Mononuclear cell (primary cell): ENCODE data around the gene DRD3. TPM values are rescaled to one million over a fixed set of nuclear protein-coding genes. Genes with fewer than 3 reads are reported as not detected.

Source experiments
- H3K27me3 ChIP-seq: 2 replicates; pipeline ENCODE4 v1.6.0; 2011; ENCODE audit warnings: low read length, control low read depth; ENCODE audit not compliant: insufficient read depth
- H3K4me1 ChIP-seq: 2 replicates; pipeline ENCODE4 v1.5.1; 2011; ENCODE audit warnings: mild to moderate bottlenecking, low read length, control low read depth; ENCODE audit not compliant: insufficient read depth
- H3K4me3 ChIP-seq: 2 replicates; pipeline ENCODE4 v1.5.1; 2011; ENCODE audit warnings: mild to moderate bottlenecking, low read length, moderate library complexity
- H3K9me3 ChIP-seq: 2 replicates; pipeline ENCODE4 v1.5.1; 2011; ENCODE audit warnings: low read depth, mild to moderate bottlenecking, control low read depth, low read length
- total RNA-seq: library from RNA; depleted of rRNA; stranded (reverse); fragments of >200 nt; gene quantifications from one replicate; pipeline ENCODE4 v1.2.3, GENCODE V29; 2012

The DRD3 gene
- total RNA-seq, 1 donor: not detected

GRCh38 chr3:114212646-114213045, 33.8 kb upstream of the DRD3 start:
- H3K4me1 ChIP-seq: peaks cover 53% of the 10 kb centered on the region

DNA sequence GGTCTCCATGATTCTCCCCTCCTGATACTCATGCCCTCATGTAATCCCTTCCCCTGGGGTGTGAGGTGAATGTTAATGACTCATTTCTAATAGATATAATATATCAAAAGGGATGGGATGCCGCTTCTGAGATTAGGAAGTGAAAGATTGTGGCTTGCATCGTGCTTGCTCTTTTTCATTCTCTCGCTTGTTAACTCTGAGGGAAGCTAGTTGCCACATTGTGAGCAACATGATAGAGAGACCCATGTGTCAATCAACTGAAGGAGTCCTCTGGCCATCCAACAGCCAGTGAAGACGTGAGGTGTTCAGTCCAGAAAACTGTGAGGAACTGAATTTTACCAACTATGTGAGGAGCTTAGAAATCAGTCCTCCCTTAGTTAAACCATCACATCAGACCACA, 28.9 kb upstream of the DRD3 start:
- no peak overlapping the region for H3K4me3 ChIP-seq
- H3K27me3 ChIP-seq: no peaks in the 10 kb centered on the region
- H3K9me3 ChIP-seq: no peaks in the 10 kb centered on the region
- H3K4me1 ChIP-seq: peaks cover 6% of the 10 kb centered on the region

More at GRCh38 chr3:114212646-114213045, 33.8 kb upstream of the DRD3 start:
- no peak overlapping the region for H3K4me3 ChIP-seq
- H3K9me3 ChIP-seq: no peaks in the 10 kb centered on the region
- H3K27me3 ChIP-seq: no peaks in the 10 kb centered on the region

GRCh38 chr3:114206342-114206741, 27.5 kb upstream of the DRD3 start:
- Histone ChIP-seq H3K4me3 (no peak overlapping the region), H3K27me3 (no peaks in the 10 kb centered on the region), H3K4me1 (no peaks in the 10 kb centered on the region), H3K9me3 (no peaks in the 10 kb centered on the region)

DNA sequence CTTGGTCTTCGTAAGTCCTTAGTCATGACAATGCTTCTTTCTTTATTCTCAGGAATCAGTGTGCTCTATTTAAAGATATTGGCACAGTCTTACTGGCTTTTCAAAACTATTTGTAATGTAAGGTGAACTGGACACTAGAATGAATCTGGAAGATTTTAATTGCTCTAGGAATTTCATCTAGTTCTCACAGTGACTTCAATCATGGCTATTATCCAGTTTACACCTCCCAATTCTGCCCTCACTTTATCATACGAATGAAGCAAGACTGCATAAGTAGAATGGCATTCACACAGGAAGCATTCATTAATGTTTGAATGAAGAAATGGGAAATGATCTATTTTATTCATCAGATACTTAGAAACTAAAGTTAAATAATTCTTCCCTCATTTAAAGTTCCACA, 26.7 kb upstream of the DRD3 start:
- Histone ChIP-seq H3K9me3 (no peaks in the 10 kb centered on the region), H3K4me1 (no peaks in the 10 kb centered on the region), H3K4me3 (no peak overlapping the region), H3K27me3 (no peaks in the 10 kb centered on the region)

DNA sequence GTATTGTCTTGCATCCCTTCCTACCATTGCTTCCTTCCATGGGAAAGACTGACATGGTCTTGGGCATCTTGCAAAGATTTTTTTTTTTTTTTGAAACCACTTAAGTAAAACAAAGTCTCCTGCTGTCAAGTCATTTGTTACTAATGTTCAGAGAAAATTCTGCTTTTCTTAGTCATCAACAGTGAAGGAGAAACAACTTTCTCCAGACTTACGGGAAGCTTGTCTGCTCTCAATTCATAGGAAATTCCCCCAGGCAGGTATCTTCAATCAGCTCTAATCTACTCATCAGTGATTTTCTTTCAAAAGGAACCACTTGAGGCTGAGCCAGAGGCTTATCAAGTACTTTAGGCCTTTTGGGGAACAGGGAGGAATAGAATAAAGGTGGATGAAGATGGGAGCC, 15.9 kb upstream of the DRD3 start:
- Histone ChIP-seq H3K9me3 (no peaks in the 10 kb centered on the region), H3K4me3 (no peak overlapping the region), H3K4me1 (no peaks in the 10 kb centered on the region), H3K27me3 (no peaks in the 10 kb centered on the region)

GRCh38 chr3:114192136-114192535, 13.3 kb upstream of the DRD3 start:
- H3K27me3 ChIP-seq: no peaks in the 10 kb centered on the region
- H3K4me3 ChIP-seq: no peak overlapping the region
- no peaks in the 10 kb centered on the region for H3K4me1 ChIP-seq
- no peaks in the 10 kb centered on the region for H3K9me3 ChIP-seq

DNA sequence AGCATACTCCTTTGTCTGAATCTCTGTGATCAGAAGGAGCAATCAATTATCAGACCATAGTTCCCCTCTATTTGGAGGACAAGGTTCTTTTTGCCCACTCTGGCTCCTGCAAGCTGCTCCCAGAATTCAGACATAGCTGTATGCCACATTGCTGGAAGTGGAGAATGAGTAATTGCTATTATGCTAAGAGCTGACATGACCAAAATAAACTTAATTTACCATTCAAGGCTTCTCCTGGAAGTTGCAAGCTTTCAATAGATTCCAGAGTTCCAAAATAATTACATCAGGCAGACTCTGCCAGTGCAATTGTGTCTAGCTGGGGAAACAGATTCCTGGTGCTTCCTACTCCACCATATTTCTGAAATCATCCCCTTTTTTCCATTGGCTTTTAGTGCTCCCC, 7.6 kb upstream of the DRD3 start:
- Histone ChIP-seq H3K27me3 (no peaks in the 10 kb centered on the region), H3K4me3 (no peak overlapping the region), H3K4me1 (no peaks in the 10 kb centered on the region), H3K9me3 (peaks cover 11% of the 10 kb centered on the region)

GRCh38 chr3:114179575-114179974, 723 bp upstream of the DRD3 start:
- Histone ChIP-seq H3K4me1 (no peaks in the 10 kb centered on the region), H3K9me3 (peaks cover 3% of the 10 kb centered on the region), H3K4me3 (no peak overlapping the region), H3K27me3 (peaks cover 7% of the 10 kb centered on the region)

DNA sequence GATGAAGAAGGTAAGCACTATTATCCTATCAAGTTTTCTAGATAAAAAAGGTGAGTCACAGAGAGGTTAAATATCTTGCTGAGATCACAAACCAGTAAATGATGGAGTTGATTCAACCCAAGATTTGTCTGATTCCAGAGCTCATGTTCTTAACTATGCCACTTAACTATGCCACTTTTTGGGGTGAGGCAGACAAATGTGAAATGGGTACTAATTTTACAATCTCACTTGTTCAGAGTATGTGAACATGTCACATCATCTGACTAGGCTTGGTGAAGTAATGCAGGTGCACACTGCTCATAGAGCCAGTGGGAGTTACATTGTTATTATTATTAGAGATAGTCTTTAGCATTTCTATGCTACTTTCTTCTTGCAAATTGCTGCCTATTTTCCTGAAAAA, 2.0 kb downstream of the DRD3 start:
- Histone ChIP-seq H3K4me3 (no peak overlapping the region), H3K4me1 (no peaks in the 10 kb centered on the region), H3K27me3 (peaks cover 7% of the 10 kb centered on the region), H3K9me3 (no peaks in the 10 kb centered on the region)

DNA sequence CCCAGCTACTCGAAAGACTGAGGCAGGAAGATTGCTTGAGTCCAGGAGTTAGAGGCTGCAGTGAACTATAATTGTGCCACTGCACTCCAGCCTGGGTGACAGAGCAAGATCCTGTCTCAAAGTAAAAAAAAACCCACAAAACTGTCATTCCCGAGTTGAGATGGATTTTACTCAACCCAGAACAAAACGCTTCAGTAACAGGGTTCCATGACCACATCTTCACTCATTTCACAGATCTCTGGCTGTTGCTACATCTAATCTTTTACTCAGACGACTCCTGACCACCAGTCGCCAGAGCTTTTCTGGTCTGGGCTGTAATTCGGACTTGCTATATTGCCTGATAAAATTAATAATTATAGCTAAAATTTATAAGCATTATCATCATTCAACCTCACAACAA, 2.4 kb downstream of the DRD3 start:
- Histone ChIP-seq H3K4me3 (no peak overlapping the region), H3K4me1 (no peaks in the 10 kb centered on the region), H3K27me3 (peaks cover 7% of the 10 kb centered on the region), H3K9me3 (no peaks in the 10 kb centered on the region)

- Histone ChIP-seq H3K4me3 (no peak overlapping the region), H3K4me1 (no peaks in the 10 kb centered on the region), H3K27me3 (peaks cover 5% of the 10 kb centered on the region), H3K9me3 (no peaks in the 10 kb centered on the region)
Measured at GRCh38 chr3:114175204-114175987, 3.5 kb downstream of the DRD3 start.

GRCh38 chr3:114171677-114172076, 7.2 kb downstream of the DRD3 start:
- Histone ChIP-seq H3K4me3 (no peak overlapping the region), H3K9me3 (no peaks in the 10 kb centered on the region), H3K27me3 (peaks cover 1% of the 10 kb centered on the region), H3K4me1 (no peaks in the 10 kb centered on the region)

DNA sequence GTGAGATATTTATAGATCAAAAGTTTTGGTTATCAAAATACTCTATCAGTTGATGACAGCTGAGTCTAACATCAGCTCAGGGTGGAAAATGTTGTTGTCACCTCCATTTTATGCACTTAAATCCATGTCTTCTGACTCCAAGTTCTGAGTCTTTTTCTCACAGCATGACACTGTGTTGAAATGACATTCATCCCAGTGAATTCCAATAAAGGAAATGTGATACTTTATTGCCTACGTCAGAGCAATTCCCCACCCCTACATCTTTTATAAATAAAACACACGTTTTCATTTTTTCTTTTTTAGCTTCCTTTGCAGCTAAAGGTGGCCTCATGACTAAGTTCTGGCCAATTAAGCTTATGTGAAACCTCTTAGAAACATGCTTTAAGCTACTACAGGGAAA, 10.7 kb downstream of the DRD3 start:
- Histone ChIP-seq H3K4me1 (no peaks in the 10 kb centered on the region), H3K4me3 (no peak overlapping the region), H3K9me3 (no peaks in the 10 kb centered on the region), H3K27me3 (no peaks in the 10 kb centered on the region)

DNA sequence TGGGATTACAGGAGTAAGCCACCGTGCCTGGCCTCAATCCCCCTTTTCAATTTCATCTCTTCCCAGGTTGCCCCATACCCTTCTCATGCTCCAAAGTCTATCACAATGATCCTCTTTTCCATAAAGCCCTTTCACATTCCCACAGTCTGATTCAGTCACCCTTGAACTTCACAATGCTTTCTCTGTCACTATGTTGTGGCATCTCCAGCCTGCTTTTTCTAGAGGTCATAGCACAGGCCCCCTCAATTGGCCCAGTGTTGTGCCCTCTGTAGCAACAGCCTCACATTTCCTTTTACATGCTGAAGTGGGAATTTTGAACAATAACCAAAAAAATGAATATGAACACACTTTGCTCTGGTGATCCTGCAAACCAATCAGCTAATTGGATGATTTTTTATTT, 21.5 kb downstream of the DRD3 start:
- H3K27me3 ChIP-seq: no peaks in the 10 kb centered on the region
- H3K4me1 ChIP-seq: peaks cover 6% of the 10 kb centered on the region
- H3K9me3 ChIP-seq: no peaks in the 10 kb centered on the region
- no peak overlapping the region for H3K4me3 ChIP-seq

DNA sequence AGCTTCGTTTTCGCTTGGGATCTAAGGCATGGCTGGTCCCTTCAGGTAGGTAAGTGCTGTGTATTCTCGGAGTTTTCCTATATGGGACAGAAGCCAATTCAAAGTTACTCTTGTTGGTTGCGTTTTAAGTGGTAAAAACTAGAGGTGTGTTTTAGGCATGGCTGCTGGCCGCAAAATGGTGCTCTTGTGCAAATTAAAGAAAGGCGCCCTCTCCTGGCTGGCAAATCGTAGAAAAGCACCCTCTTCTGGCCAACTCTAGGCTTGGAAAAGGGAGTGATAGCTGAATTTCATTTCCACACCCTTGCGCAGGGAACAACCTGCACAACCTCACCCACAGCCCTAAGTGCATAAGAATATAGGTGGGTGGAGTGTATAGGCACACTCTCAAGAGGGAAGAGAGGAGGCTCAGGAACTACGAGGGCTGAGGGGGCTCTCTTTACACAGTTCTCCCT, 23.5 kb downstream of the DRD3 start:
- Histone ChIP-seq H3K4me3 (no peak overlapping the region), H3K4me1 (peaks cover 7% of the 10 kb centered on the region), H3K27me3 (no peaks in the 10 kb centered on the region), H3K9me3 (no peaks in the 10 kb centered on the region)

- Histone ChIP-seq H3K4me1 (peaks cover 7% of the 10 kb centered on the region), H3K27me3 (no peaks in the 10 kb centered on the region), H3K4me3 (no peak overlapping the region), H3K9me3 (no peaks in the 10 kb centered on the region)
Measured at GRCh38 chr3:114154321-114154821, 24.5 kb downstream of the DRD3 start.
